HEK293 (cell line): Measurements from ENCODE around the gene BAIAP2.

Experiments
- CTCF ChIP-seq: fragments of 450-650 bp; formaldehyde crosslinking; IDR thresholded peaks from 2 replicates; pipeline ENCODE4 v1.5.1; 2016; ENCODE audit warnings: missing biosample characterization, missing genetic modification characterization
- MYNN ChIP-seq: fragments of 450-650 bp; formaldehyde crosslinking; IDR thresholded peaks from 2 replicates; pipeline ENCODE4 v1.5.1; 2016; ENCODE audit warnings: missing biosample characterization, missing genetic modification characterization, borderline replicate concordance
- ZNF518A ChIP-seq: fragments of 450-650 bp; formaldehyde crosslinking; conservative IDR thresholded peaks from 2 replicates; pipeline ENCODE4 v1.5.1; 2016; ENCODE audit warnings: low read depth, missing biosample characterization, missing genetic modification characterization
- ZNF623 ChIP-seq: fragments of 450-650 bp; formaldehyde crosslinking; IDR thresholded peaks from 2 replicates; pipeline ENCODE4 v1.5.1; 2016; ENCODE audit warnings: missing biosample characterization, missing genetic modification characterization

GRCh38 chr17:81042606-81043005 lies 7.7 kb downstream of the BAIAP2 start:
- TF ChIP-seq ZNF623 (tag by site-specific recombination) (no peak), ZNF518A (no peak), MYNN (tag by site-specific recombination) (no peak), CTCF (no peak)
